Prostate gland (tissue), 2 donors: ENCODE measurements around the gene KLK11. TPM values are rescaled to one million over a fixed set of nuclear protein-coding genes. Genes with fewer than 3 reads are reported as not detected.

ENCODE experiments used
- DNase-seq: peaks from one replicate; pipeline ENCODE4 v3.0.0-alpha.2; 2019; ENCODE audit warnings: low spot score
- H3K27ac ChIP-seq, 2 donors: fragments of 200-600 bp; sonication (generic); 2 replicates each; pipeline ENCODE4 v1.5.1; 2017 to 2019
- H3K27me3 ChIP-seq: fragments of 200-600 bp; sonication (generic); replicated peaks from 2 replicates; pipeline ENCODE4 v1.5.1; 2019; ENCODE audit not compliant: insufficient read depth
- H3K36me3 ChIP-seq, 2 donors: fragments of 200-600 bp; sonication (generic); 1 replicate in 1 of 2; 2 replicates in 1 of 2; pipeline versions ENCODE4 v1.5.1 to v1.8.1; 2017 to 2019
- H3K4me1 ChIP-seq: fragments of 200-600 bp; sonication (generic); replicated peaks from 2 replicates; pipeline ENCODE4 v1.5.1; 2019
- H3K4me3 ChIP-seq, 2 donors: fragments of 200-600 bp; sonication (generic); 2 replicates each; pipeline ENCODE4 v1.5.1; 2017 to 2019
- H3K9me3 ChIP-seq: fragments of 200-600 bp; sonication (generic); 2 replicates; pipeline ENCODE4 v1.5.1; 2017
- CTCF ChIP-seq, 4 experiments: fragments of 200-600 bp in 2 of 4; fragments of 450-650 bp in 2 of 4; sonication (generic) in 2 of 4; IDR thresholded peaks; 1 replicate in 3 of 4; 2 replicates in 1 of 4; pipeline ENCODE4 v1.5.1; 2016 to 2019; ENCODE audit warnings: antibody characterized with exemption in 4 of 4, mild to moderate bottlenecking in 2 of 4, moderate library complexity in 2 of 4
- POLR2A ChIP-seq: fragments of 450-650 bp; IDR thresholded peaks from one replicate; pipeline ENCODE4 v1.6.1; 2016; ENCODE audit warnings: antibody characterized with exemption, mild to moderate bottlenecking
- POLR2AphosphoS5 ChIP-seq: sonication (generic); formaldehyde crosslinking; IDR thresholded peaks from one replicate; pipeline ENCODE4 v1.6.1; 2017; ENCODE audit warnings: antibody characterized with exemption
- WGBS: methylation state at CpG from one replicate; pipeline ENCODE4 v1.1.5; 2018; 5-methylcytosine and 5-hydroxymethylcytosine counted together
- intact Hi-C: fragments of 100-400 bp; cut with DNase I; formaldehyde crosslinking; loops from one replicate; pipeline ENCODE4 v1.14.2; 2022
- total RNA-seq, 2 donors: library from RNA; depleted of rRNA; stranded (reverse); fragments of >200 nt; gene quantifications; one replicate each; pipeline ENCODE4 v1.1.0, GENCODE V29; 2016

Gene KLK11
- total RNA-seq, 2 donors from 2014 or later = 67.7 to 315 TPM

- Histone ChIP-seq H3K36me3 (no peaks in the 10 kb centered on the region), H3K9me3 (no peaks in the 10 kb centered on the region), H3K27ac (peak overlapping the region; percentile 72 to 80), H3K27me3 (no peaks in the 10 kb centered on the region), H3K4me1 (no peaks in the 10 kb centered on the region), H3K4me3 (no peak overlapping the region)
- peak; percentile 70 for DNase-seq
- 25% methylated on average over 7 of the region's 7 CpGs for WGBS
- TF ChIP-seq POLR2A = no peak
- peak; percentile 76 for TF ChIP-seq POLR2AphosphoS5
- peak; percentile 40 to 90 (median 80) for TF ChIP-seq CTCF (IDR thresholded peaks at IDR 0.05)
- intact Hi-C loops = no loop called here
These were observed 5.3 kb downstream of the KLK11 start for GRCh38 chr19:51020988-51021651.

GRCh38 chr19:51019544-51019925 is 6.9 kb downstream of the KLK11 start, which contains the start of gene KLK10:
Gene KLK10, minus strand, starts transcription at chr19:51019709. Its CDS starts 579 bp downstream, at chr19:51019130.
- intact Hi-C loops = no loop called here
- Histone ChIP-seq H3K36me3 (no peaks in the 10 kb centered on the region), H3K27ac (peak within 1 kb of the TSS; percentile 72 to 80), H3K9me3 (no peaks in the 10 kb centered on the region), H3K4me3 (peak within 1 kb of the TSS; percentile 32 to 35), H3K27me3 (no peaks in the 10 kb centered on the region), H3K4me1 (no peaks in the 10 kb centered on the region)
- no peak for TF ChIP-seq POLR2AphosphoS5
- no peak for TF ChIP-seq POLR2A
- no peak for TF ChIP-seq CTCF (IDR thresholded peaks at IDR 0.05)
- DNase-seq = no peak
- WGBS = 6% methylated on average over 14 of the region's 14 CpGs

GRCh38 chr19:51018745-51019543 is 7.5 kb downstream of the KLK11 start:
- H3K27ac ChIP-seq = peak overlapping the region; percentile 72 to 80
- H3K27me3 ChIP-seq = no peaks in the 10 kb centered on the region
- no peaks in the 10 kb centered on the region for H3K4me1 ChIP-seq
- DNase-seq = peak; percentile 60
- H3K36me3 ChIP-seq = no peaks in the 10 kb centered on the region
- TF ChIP-seq CTCF (IDR thresholded peaks at IDR 0.05) (no peak), POLR2AphosphoS5 (peak; percentile 34), POLR2A (peak; percentile 66)
- 3% methylated on average over 66 of the region's 68 CpGs for WGBS
- H3K9me3 ChIP-seq = no peaks in the 10 kb centered on the region
- H3K4me3 ChIP-seq = peak overlapping the region; percentile 32 to 35
- intact Hi-C loops = no loop called here

GRCh38 chr19:51016798-51017683 is 9.4 kb downstream of the KLK11 start:
- no peaks in the 10 kb centered on the region for H3K9me3 ChIP-seq
- H3K27ac ChIP-seq = peak overlapping the region; percentile 39 to 55
- peak; percentile 74 for DNase-seq
- no peaks in the 10 kb centered on the region for H3K4me1 ChIP-seq
- 1% methylated on average over 68 of the region's 68 CpGs for WGBS
- H3K4me3 ChIP-seq = peak overlapping the region; percentile 22 to 34
- no peaks in the 10 kb centered on the region for H3K36me3 ChIP-seq
- H3K27me3 ChIP-seq = no peaks in the 10 kb centered on the region
- TF ChIP-seq POLR2AphosphoS5 (peak; percentile 27), POLR2A (no peak), CTCF (IDR thresholded peaks at IDR 0.05) (peak; percentile 65 to 94 (median 84))
- intact Hi-C loops = no loop called here
